SHP77 (cell line): ENCODE data around the gene CRIM1.
A peak's percentile ranks its signal among the peaks of the same experiment; 100 is the strongest.

Experiments
- DNase-seq, 2 experiments: peaks; one replicate each; lab custom pipeline; 2025; lab: John Stamatoyannopoulos, UW

The CRIM1 gene

DNA sequence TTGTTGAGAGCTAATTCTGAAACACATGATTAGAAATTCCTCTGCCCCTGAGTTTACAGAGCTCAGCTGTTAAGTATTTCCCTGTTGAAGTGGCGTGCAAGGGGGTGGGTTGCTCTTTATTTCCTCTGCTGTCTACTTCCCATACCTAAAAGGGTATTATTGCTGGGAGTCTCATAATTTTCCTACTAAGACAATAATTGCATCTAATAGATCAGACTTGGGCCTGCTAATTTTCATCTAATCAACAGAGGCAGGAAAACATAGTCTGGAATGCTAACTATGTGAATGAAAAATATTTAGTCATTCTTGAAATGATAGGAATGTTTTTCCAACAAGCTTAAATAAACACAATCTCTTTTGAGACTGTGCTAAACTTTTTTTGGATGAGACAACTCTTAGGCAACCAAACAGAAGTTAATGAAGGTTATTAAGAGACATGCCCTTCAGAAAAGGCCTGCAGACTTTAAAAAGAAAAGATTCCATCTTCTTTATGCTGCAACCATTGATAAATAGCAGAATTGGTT is 131.0 kb downstream of the CRIM1 start:
- DNase-seq, result no peak

- no peak for DNase-seq
These were observed 132.4 kb downstream of the CRIM1 start for GRCh38 chr2:36487947-36488346.

- DNase-seq, result no peak
These were observed 133.7 kb downstream of the CRIM1 start for GRCh38 chr2:36489281-36489680.

- no peak for DNase-seq
These were observed 135.2 kb downstream of the CRIM1 start for GRCh38 chr2:36490749-36491148.

DNA sequence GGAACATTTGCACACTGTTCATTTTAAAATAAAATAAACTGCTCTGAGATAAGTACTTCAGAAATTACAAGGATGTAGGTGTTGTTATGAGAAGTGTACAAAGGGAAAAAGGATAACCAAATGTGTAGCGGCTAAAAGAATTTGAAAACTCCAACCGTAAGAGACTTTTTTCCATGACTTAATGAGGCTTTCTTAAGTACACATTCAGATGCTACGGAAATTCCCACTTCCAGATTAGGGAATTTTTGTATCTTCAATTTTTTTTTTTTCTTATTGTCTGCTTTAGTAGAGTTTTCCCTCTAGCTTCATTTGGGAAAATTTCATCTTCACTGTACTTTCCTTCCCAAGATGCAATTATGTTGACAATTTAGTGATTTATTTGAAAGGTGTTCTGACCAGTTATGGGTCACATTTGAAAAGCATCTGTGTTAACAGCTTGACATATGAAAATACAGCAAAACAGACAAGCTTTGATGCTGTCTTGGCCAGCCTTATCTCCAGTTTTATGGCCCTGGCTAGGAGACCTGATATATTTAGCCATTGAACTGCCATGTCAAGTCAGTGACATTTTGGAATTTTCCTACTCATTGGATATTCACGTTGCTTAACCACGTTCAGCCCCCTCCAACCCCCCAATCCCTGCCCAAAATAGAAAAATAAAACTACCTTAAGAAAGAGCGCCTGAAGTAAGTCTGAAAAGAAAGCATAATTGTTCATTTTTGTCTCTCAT is 136.8 kb downstream of the CRIM1 start:
- no peak for DNase-seq

DNA sequence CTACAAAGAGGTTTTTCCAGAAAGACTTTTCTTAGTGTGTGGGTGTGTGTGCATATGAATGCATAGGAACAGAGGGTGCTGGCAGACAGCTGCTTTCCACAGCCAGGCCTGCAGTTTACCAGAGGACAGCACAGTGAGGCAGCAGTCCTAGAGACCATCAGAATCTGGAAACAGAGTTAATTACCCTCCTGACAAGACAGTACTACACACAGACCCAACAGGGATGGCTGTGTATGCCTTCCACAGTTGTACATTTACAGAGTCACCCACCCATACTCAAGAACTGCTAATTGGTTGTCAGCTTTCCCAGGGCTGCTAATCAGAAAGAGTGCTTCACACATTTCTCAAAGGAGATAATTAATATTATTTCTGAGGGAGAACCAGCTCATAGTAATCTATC is 137.7 kb downstream of the CRIM1 start:
- no peak for DNase-seq

DNA sequence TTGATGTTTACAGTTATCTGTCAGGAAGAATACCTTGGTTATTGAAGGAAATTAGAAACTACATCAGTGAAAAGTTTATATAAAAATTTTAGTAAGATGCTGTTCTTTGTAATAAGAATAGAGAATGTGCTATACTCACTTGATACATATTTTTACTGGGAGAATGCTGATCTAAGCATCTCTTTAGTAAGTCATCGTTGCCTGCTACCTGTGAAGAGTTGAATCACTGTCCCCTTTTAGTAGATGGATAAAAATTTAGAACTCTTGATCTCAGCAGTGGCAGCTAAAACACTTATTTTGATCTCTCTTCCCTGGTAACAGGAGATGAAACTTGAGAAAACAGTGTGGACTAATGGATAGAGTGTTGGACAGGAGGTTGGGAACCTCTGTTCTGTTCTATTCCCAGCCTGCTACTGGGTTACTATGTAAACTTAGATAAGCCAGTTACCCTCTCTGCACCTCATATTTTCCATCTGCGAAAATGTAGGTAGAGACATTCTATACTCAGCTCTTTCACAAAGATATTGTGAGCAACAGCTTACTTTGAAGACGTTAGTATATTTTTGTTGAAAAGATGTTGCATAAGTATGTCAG is 142.1 kb downstream of the CRIM1 start:
- DNase-seq, result no peak

DNA sequence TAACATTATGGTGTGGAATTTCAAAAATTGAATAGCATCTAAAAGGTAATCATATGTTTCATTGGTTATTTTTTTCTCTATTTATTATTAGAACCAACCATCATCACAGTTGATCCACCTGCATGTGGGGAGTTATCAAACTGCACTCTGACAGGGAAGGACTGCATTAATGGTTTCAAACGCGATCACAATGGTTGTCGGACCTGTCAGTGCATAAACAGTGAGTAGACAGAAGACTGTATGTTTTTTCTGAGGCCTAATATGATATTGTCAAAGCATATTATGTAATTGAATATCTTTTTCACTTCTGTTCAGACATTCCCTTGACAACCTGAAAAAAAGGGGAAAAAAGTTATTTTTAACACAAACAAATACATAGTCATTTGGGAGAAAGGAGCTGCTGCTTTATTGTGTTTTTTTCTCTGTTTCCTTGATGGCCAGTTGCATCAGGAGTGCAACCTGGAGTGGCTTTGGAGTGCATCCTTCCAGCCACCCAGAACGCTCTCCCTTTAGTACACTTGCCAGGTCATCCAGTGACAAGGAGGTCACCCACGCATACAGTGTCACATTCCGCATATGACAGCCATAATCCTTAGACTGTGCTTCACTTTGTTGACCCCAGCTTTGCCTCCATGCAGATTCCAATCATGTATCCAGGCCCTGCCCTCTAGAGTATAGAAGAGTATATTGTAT is 143.7 kb downstream of the CRIM1 start:
- no peak for DNase-seq

DNA sequence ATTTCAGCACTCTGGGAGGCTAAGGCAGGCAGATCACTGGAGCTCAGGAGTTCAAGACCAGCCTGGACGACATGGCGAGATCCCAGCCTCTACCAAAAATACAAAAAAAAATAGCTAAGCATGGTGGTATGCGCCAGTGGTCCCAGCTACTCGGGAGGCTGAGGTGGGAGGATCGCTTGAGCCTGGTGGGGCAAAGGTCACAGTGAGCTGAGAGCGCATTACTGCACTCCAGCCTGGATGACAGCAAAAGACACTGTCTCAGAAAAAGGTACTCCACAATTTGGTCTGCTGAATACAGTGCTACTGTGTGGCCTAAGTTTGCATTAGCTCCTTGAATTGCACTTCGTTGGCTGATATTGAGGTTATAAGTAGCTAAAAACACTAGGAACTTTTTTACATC is 144.5 kb downstream of the CRIM1 start:
- DNase-seq, result no peak

- no peak for DNase-seq
These were observed 146.5 kb downstream of the CRIM1 start for GRCh38 chr2:36502081-36502480.

GRCh38 chr2:36507408-36507812 is 151.8 kb downstream of the CRIM1 start:
- peak; percentile 34 to 61 for DNase-seq

DNA sequence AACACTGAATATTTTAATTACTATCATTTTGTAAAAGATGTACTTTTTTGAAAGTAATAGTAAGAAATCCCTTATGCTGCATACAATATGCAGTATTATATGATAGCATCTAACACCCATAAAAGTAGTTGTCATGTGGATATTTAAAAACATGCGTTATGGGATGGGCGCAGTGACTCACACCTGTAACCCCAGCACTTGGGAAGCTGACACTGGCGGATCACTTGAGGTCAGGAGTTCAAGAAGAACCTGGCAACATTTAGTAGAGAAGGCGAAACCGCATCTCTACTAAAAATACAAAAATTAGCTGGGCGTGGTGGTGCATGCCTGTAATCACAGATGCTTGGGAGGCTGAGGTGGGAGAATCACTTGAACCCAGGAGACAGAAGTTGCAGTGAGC is 153.5 kb downstream of the CRIM1 start:
- no peak for DNase-seq

DNA sequence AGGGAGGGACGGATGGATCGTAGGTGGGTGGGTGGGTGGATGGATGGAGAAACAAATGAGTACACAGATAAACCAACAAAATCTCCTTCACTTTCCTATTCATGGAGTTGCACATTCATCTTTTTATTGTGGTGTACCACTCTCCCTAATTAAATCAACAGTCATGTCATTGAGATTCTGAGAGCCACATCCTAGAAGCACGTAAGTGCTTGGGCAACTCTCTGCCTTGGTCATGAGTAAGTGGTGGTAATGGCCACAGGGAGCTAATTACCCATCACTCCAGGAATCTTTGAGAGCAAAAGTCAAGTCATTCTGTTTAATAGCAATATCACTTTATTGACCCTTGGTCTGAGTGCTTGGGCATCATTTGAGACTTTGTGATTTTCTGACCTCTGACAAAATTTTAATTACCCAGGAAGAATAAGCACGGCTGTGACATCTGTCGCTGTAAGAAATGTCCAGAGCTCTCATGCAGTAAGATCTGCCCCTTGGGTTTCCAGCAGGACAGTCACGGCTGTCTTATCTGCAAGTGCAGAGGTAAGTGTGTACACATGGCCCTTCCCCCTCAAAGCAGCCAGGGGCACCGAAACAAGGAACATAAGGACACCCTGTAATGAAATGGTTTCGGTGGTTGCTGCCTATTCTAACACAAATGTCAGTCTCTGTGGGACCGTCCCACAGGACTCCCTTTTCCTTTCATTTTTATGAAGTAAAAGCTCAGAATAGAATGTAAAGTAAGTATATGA is 156.5 kb downstream of the CRIM1 start:
- no peak for DNase-seq

DNA sequence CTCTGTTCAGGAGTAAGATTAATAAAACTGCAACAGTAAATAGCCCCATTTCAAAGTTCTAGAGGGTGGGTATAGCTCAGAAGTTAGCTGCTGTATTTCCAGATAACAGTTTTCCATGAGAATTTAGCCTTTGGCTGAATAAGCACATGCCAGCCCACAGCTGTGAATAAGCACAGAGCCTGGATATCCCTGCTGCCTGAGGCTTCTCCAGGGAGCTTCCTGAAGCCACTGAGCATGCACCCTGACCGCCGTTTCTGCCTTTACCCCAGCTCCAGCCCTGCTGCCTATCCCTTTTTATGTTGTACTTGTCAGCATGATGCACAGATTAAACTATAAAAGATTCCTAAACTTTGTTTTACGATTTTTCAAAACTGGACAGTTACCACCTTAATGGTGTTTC is 157.1 kb downstream of the CRIM1 start:
- no peak for DNase-seq

DNA sequence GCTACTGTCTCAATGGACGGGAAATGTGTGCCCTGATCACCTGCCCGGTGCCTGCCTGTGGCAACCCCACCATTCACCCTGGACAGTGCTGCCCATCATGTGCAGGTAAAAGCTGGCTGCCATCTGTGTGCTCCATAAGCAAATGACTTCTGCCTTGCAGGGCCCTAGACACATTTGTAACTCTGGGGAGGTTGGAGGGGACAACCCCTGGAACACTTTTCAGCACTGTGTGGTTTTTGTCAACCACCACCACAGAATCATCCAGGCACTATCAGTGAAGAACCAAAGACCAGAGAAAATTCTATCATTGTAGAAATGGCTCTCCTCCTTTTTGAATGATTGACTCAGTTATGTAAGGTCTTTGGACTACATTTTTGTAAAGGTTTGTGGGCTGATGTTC is 158.1 kb downstream of the CRIM1 start:
- no peak for DNase-seq

- DNase-seq, result no peak
These were observed 160.0 kb downstream of the CRIM1 start for GRCh38 chr2:36515538-36515937.

GRCh38 chr2:36516136-36516870 is 160.7 kb downstream of the CRIM1 start:
- no peak for DNase-seq

GRCh38 chr2:36520431-36520830 is 164.9 kb downstream of the CRIM1 start:
- DNase-seq, result no peak

DNA sequence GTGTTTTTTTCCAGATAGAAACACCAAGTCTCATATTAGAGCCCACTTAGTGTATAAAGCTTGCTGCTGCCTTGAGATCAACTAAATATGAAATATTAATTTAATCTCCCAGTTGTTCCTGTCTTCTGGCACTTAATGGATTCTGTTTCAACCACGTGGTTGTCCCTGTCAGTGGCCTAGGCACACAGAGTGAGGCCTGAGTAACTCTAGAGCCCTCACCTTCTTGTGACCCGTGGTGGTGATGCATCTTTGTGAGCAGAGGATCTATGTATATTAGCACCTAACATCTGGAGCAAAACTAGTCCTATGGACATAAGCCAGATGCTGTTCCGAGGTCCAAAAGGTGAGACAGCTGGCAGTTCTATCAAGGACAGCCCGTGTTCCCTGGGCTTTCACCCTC is 167.6 kb downstream of the CRIM1 start:
- no peak for DNase-seq

DNA sequence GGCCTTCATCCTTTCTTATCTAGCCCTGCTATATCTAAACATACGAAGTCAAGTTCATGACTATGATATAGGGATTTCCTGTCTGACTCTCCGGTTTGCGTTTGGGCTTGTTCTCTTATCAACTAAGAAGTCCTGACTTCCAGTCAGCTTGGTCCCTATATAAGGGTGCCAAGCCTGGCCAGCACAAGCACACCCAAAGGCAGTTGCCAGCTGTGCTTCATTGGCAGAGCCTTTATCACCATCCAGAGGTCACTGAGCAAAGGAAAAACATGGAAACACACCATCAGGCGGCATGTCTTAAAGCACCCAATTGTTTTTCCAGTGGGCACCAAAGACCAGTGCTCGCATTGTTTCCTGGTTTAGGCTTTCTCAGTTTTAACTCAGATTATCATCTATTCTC is 169.7 kb downstream of the CRIM1 start:
- no peak for DNase-seq

- no peak for DNase-seq
These were observed 170.6 kb downstream of the CRIM1 start for GRCh38 chr2:36526226-36526625.

DNA sequence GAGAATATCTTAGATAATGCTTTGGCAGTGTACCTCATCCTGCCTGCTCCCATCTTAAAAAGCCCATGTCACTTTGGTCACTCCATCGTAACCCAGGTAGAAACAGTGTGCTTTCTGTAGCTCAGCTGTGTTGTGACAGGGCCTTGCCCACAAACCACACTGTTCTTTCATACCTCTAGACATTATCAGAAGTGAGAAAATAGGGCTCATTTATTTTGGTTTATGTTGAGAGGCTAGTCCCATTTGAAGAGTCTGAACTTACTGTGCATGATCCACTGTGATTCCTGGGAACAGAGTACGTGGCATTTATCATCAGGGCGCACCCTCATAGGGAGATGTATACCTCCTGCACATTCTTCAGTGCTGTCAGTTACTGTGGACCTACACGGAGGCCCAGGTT is 172.7 kb downstream of the CRIM1 start:
- DNase-seq, result no peak
